ENCODE results near the gene RNU6-1. TPM values are rescaled to one million over a fixed set of nuclear protein-coding genes. Genes with fewer than 3 reads are reported as not detected.

RNU6-1 gene
- total and polyA plus RNA-seq, 2 donors (not counting 1 experiment from before 2014, with no cell fraction given) = not detected

- no peaks in the 10 kb centered on the region for H3K9me3 Mint-ChIP-seq (ENCODE audit: insufficient read depth)
- ATAC-seq (ENCODE audit: low read depth) = no peak
- CTCF ChIA-PET = interaction anchor here (0.7 to 5.7 kb wide), 16 partner anchors 10 to 933 kb away, joined by 3 to 177 read pairs (median 4); no protein-coding TSS in a partner anchor
- Histone ChIP-seq H3K79me2 (ENCODE audit: control insufficient read depth, insufficient read depth, low read length) (no peaks in the 10 kb centered on the region), H3K36me3 (replicated peaks in 1 of 2; ENCODE audit: control extremely low read depth in 1 of 2, control insufficient read depth in 1 of 2, extremely low read depth in 1 of 2, insufficient read depth in 2 of 2, low read length in 1 of 2) (no peaks in the 10 kb centered on the region), H3K4me3 (ENCODE audit: control extremely low read depth in 1 of 5, extremely low read depth in 1 of 5, insufficient read depth in 1 of 5, low read depth in 2 of 5, low read length in 4 of 5) (peak overlapping the region; percentile 19 to 74 (median 48)), H3K9ac (ENCODE audit: low read length) (peak overlapping the region; percentile 65), H2AFZ (ENCODE audit: insufficient read depth, low read depth, low read length, poor library complexity, severe bottlenecking) (peak overlapping the region; percentile 64), H4K20me1 (ENCODE audit: control insufficient read depth, insufficient read depth, low read length, poor library complexity, severe bottlenecking) (no peaks in the 10 kb centered on the region), H3K27ac (ENCODE audit: low read length in 2 of 2) (no peak overlapping the region), H3K9me3 (ENCODE audit: control extremely low read depth in 1 of 3, control insufficient read depth in 2 of 3, insufficient read depth in 1 of 3, low read length in 2 of 3) (peaks cover 0 to 39% (median 0%) of the 10 kb centered on the region in 3 donors), H3K4me1 (ENCODE audit: control insufficient read depth in 2 of 2, insufficient read depth in 2 of 2, low read length in 2 of 2) (peaks cover 54 to 58% of the 10 kb centered on the region in 2 donors), H3K4me2 (replicated peaks; ENCODE audit: low read depth, low read length, poor library complexity, severe bottlenecking) (peak overlapping the region; percentile 89), H3K27me3 (replicated peaks in 1 of 4; ENCODE audit: control extremely low read depth in 1 of 4, control insufficient read depth in 3 of 4, insufficient read depth in 4 of 4, low read length in 3 of 4) (peaks cover 0 to 67% (median 40%) of the 10 kb centered on the region in 4 experiments)
- POLR2A ChIA-PET = interaction anchor here (0.6 to 2.5 kb wide), 4 partner anchors 12 to 442 kb away, joined by 3 to 22 read pairs (median 6); partner anchors contain the start of genes FEM1B, MAP2K5 and SKOR1
- intact Hi-C loops (cut with micrococcal nuclease) = loop anchor here (1.0 to 5.0 kb wide), 5 partner anchors 13 to 969 kb away; partner anchors contain the start of gene C15orf61
- H3K4me1 Mint-ChIP-seq = peaks cover 63% of the 10 kb centered on the region
- DNase-seq = no peak
- peak overlapping the region; percentile 37 for H3K27ac Mint-ChIP-seq
- peak overlapping the region; percentile 88 for H3K4me3 Mint-ChIP-seq
- TF ChIP-seq EZH2 (IDR thresholded peaks at IDR 0.05; ENCODE audit: borderline replicate concordance, insufficient read depth, low read depth, low read length, poor library complexity, severe bottlenecking) = no peak
- no peak for TF ChIP-seq CTCF (IDR thresholded peaks at IDR 0.05)
- 0% methylated on average over 7 of the region's 16 CpGs for WGBS (ENCODE audit: insufficient coverage)
- peaks cover 46% of the 10 kb centered on the region for H3K27me3 Mint-ChIP-seq
Measured at GRCh38 chr15:67836134-67836455, 3.8 kb downstream of the RNU6-1 start.

All from B cell (primary cell).